B cell (primary cell): ENCODE data around the gene FSIP1.

ENCODE experiments used
- CTCF ChIP-seq: fragments of 200-600 bp; IDR thresholded peaks from one replicate; pipeline ENCODE4 v1.8.0; 2022; ENCODE audit warnings: antibody characterized with exemption, mild to moderate bottlenecking
- EZH2 ChIP-seq: IDR thresholded peaks from 2 replicates; pipeline ENCODE4 v1.6.1; 2012; ENCODE audit warnings: borderline replicate concordance, low read depth, mild to moderate bottlenecking, moderate library complexity, low read length; ENCODE audit not compliant: insufficient read depth, poor library complexity, severe bottlenecking

- TF ChIP-seq CTCF (no peak), EZH2 (no peak)
Measured at GRCh38 chr15:39680868-39681267, 101.8 kb downstream of the FSIP1 start.
